Cardiac muscle cell (in vitro differentiated cells and primary cell): ENCODE measurements around the gene MEGF9. TPM values are rescaled to one million over a fixed set of nuclear protein-coding genes. Genes with fewer than 3 reads are reported as not detected.

Experiments used
- DNase-seq, 2 donors: peaks; one replicate each; pipeline versions ENCODE4 v3.0.0 to v3.0.0-alpha.2; 2010 to 2017; ENCODE audit warnings: low read depth in 1 of 2, low spot score in 1 of 2
- H3K27ac ChIP-seq: fragments of 200-600 bp; sonication (generic); 2 replicates; pipeline ENCODE4 v1.5.1; 2016
- H3K27me3 ChIP-seq: fragments of 200-600 bp; sonication (generic); 2 replicates; pipeline ENCODE4 v1.6.0; 2016; ENCODE audit warnings: control low read depth
- H3K36me3 ChIP-seq: fragments of 200-600 bp; sonication (generic); 2 replicates; pipeline ENCODE4 v1.5.1; 2016; ENCODE audit warnings: control low read depth
- H3K4me1 ChIP-seq: fragments of 200-600 bp; sonication (generic); 2 replicates; pipeline ENCODE4 v1.8.1; 2017; ENCODE audit warnings: low read depth, mild to moderate bottlenecking, mixed run types
- H3K4me3 ChIP-seq: fragments of 200-600 bp; sonication (generic); 2 replicates; pipeline ENCODE4 v1.5.1; 2016; ENCODE audit warnings: mild to moderate bottlenecking
- H3K9me3 ChIP-seq: fragments of 200-600 bp; sonication (generic); 2 replicates; pipeline ENCODE4 v1.5.1; 2017; ENCODE audit warnings: low read depth, mild to moderate bottlenecking, control low read depth
- polyA plus RNA-seq: library from polyadenylated mRNA; unstranded; fragments of >200 nt; fragmentation: Nextera tagmentation; extraction: Ambion mirVana; gene quantifications from 2 replicates; pipeline ENCODE4 v1.2.1, GENCODE V29; 2016
- total RNA-seq: library from RNA; depleted of rRNA; stranded (reverse); fragments of >200 nt; gene quantifications from 2 replicates; pipeline ENCODE4 v1.2.3, GENCODE V29; 2016
- TF ChIP-seq, protein P1 (sequence below): IDR thresholded peaks from 2 replicates; pipeline ENCODE4 v1.5.1; 2012; ENCODE audit warnings: low read depth, mild to moderate bottlenecking, low read length

Gene MEGF9
- 1.4 and 1.8 TPM in 2 replicates for total RNA-seq
- polyA plus RNA-seq = 0.60 and 1.7 TPM in 2 replicates

DNA sequence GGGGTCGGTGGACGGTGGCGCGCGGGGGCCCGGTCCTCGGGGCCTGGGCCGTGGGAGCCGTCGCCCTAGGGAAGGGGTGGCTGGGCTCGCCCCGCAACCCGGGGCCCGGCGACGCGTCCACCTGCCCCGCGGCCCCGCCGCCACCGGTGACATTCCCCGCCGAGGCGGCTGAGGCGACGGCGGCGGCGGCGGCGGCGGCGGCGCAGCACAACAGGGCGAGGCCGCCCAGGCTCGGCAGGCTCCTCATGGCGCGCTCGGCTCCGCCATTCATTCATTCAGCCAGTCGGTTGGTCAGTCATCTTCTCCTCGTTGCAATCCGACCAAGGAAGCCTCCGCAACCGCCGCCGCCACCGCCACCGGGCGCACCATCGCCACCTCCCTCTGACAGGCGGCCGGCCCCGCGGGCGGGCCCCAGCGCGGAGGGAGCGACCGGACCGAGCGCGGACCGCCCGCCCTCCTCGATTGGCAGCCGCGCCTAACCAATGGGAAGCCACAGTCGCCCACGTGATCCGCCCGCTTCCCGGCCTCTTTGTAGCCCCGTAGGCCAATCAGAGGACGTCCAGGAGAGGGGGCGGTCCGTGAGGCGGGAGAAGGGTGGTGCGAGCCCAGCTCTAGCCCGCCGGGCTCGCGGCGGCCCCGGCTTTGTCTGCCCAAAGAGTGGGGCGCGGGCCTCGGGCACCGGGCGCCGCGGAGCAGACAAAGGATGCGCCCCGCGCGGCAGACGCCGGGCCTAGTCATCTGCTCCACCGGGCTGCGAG is at the start of gene MEGF9:
MEGF9 (minus strand) TSS at position 383 of the 758 bp plus-strand sequence; CDS start at position 271, 112 bp downstream.
- H3K4me1 ChIP-seq = no peaks in the 10 kb centered on the region
- DNase-seq = peak; percentile 98 to 99
- H3K4me3 ChIP-seq = peak within 1 kb of the TSS; percentile 60
- H3K9me3 ChIP-seq = no peaks in the 10 kb centered on the region
- H3K27ac ChIP-seq = no peak within 1 kb of the TSS
- no peaks in the 10 kb centered on the region for H3K36me3 ChIP-seq
- peaks cover 20% of the 10 kb centered on the region for H3K27me3 ChIP-seq
- TF ChIP-seq, protein P1, sequence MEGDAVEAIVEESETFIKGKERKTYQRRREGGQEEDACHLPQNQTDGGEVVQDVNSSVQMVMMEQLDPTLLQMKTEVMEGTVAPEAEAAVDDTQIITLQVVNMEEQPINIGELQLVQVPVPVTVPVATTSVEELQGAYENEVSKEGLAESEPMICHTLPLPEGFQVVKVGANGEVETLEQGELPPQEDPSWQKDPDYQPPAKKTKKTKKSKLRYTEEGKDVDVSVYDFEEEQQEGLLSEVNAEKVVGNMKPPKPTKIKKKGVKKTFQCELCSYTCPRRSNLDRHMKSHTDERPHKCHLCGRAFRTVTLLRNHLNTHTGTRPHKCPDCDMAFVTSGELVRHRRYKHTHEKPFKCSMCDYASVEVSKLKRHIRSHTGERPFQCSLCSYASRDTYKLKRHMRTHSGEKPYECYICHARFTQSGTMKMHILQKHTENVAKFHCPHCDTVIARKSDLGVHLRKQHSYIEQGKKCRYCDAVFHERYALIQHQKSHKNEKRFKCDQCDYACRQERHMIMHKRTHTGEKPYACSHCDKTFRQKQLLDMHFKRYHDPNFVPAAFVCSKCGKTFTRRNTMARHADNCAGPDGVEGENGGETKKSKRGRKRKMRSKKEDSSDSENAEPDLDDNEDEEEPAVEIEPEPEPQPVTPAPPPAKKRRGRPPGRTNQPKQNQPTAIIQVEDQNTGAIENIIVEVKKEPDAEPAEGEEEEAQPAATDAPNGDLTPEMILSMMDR = no peak

DNA sequence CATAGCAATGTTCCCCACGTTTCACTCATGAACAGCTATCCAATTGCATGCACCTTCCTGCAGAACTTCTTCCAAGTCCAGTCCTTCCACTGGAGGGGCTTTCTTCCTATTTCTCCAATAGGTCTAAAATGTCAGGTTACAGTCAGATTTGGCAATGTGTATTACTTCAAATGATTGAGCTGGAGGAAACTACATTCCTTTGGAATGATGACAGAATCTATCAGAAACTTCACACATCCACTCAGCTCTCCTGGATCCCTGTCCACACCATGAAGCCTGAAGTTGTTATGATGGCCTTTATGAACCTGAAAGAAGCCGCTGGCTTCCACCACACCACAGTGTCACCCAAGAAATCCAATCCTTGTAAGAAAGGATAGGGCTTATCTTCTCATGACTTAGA is 46.7 kb upstream of the MEGF9 start:
- Histone ChIP-seq H3K4me3 (no peak overlapping the region), H3K36me3 (peaks cover 13% of the 10 kb centered on the region), H3K27me3 (no peaks in the 10 kb centered on the region), H3K4me1 (peaks cover 6% of the 10 kb centered on the region), H3K9me3 (no peaks in the 10 kb centered on the region), H3K27ac (no peak overlapping the region)
- TF ChIP-seq, protein P1 = no peak
- DNase-seq = no peak

DNA sequence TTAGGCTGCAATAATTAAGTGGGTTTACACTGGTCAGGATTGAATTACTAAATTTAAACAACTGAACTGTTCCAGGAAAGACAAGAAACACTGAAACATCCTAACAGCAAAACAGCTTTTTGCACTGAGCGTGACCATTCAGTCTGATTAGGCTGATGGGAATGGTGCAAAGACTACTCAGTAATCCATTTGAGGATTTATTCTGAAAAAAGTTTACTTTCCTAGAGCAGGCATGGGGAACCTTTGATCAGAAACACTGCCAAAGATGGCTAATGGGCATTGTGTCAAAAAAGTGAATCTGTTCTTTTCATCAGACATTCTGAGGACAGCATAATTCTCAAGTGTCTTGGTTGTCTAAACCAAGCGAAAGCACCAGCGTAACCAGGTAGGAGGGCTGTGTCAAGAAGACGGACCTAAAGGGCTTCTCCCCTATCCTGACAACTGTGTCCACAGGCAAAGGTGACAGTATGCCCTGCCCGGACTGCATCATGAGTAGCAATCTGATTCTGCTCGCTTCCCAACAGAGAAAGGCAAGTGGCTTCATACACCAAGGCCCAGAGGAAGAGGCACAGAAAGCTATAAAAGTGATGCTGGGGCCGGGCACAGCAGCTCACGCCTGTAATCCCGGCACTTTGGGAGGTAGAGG is 45.6 kb upstream of the MEGF9 start:
- TF ChIP-seq, protein P1 = no peak
- H3K27me3 ChIP-seq = no peaks in the 10 kb centered on the region
- H3K4me1 ChIP-seq = no peaks in the 10 kb centered on the region
- H3K9me3 ChIP-seq = no peaks in the 10 kb centered on the region
- peaks cover 13% of the 10 kb centered on the region for H3K36me3 ChIP-seq
- H3K4me3 ChIP-seq = no peak overlapping the region
- no peak overlapping the region for H3K27ac ChIP-seq
- no peak for DNase-seq

DNA sequence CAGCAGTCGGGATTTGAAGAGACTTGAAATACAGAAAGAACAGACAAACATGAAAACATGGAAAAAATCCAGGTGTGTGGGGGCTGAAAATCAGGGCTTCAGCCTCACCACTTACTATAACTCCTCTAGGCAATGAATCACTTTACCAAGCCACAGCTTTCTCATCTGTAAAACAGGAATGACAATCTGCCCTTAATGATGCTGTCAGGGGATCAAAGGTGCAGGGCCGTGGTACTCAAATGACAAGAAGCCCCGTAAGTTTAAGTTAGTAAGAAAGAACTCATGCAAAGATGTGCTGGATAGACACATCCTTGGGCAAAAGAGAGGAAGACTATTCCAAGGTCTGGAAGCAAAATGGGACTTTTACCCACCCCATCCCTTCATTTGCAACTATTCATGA is 44.3 kb upstream of the MEGF9 start:
- no peaks in the 10 kb centered on the region for H3K4me1 ChIP-seq
- DNase-seq = no peak
- no peaks in the 10 kb centered on the region for H3K27me3 ChIP-seq
- H3K9me3 ChIP-seq = no peaks in the 10 kb centered on the region
- no peak overlapping the region for H3K4me3 ChIP-seq
- TF ChIP-seq, protein P1 = no peak
- peak overlapping the region; percentile 25 for H3K27ac ChIP-seq
- peaks cover 1% of the 10 kb centered on the region for H3K36me3 ChIP-seq

DNA sequence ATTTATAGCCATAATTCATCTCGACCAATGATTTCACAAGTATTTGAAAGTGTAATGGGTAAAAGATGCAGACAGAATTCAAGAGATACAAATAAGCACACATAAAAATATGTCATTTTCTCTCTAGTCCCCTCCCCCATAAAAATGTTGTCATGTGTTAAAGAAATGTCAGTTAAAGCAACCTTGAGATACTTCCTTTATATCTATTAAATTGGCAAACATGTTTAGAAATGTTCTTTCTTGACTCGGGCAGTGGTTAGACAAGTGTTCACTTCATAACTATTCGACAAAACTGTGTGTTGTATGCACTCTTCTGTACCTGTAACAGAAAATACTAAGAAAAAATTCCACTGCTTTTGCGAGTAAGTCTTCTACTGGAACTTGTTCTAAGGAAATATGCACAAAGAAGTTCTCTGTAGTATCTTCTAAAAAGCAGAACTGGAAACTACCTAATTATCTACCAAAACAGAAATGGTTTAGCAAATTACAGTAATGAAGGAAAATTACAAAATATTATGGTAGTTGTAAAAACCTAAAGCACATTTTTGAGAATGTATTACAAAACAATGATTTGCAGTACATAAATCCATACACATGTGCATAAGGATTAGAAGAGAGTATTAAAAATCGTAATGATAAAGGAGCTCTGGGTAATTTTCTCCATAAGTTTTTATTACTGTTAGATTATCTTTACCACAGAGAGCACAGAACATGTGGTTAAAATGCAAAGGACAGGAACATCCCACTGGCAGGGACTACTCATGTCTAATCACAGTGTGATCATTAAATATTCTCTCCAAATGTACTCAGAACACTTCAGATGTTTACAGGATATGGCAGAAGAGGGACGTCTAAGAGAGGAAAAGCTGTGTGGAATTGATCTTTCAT is 43.0 kb upstream of the MEGF9 start:
- DNase-seq = no peak
- Histone ChIP-seq H3K36me3 (no peaks in the 10 kb centered on the region), H3K27ac (no peak overlapping the region), H3K27me3 (no peaks in the 10 kb centered on the region), H3K4me1 (no peaks in the 10 kb centered on the region), H3K9me3 (no peaks in the 10 kb centered on the region), H3K4me3 (no peak overlapping the region)
- TF ChIP-seq, protein P1 = no peak
